ENCODE measurements around the gene PARD6B.
"Not testable (repeated sequence)": the region's sequence is repeated elsewhere in the genome, so short reads cannot be mapped to it uniquely, and the experiment has no call there.

The PARD6B gene

DNA sequence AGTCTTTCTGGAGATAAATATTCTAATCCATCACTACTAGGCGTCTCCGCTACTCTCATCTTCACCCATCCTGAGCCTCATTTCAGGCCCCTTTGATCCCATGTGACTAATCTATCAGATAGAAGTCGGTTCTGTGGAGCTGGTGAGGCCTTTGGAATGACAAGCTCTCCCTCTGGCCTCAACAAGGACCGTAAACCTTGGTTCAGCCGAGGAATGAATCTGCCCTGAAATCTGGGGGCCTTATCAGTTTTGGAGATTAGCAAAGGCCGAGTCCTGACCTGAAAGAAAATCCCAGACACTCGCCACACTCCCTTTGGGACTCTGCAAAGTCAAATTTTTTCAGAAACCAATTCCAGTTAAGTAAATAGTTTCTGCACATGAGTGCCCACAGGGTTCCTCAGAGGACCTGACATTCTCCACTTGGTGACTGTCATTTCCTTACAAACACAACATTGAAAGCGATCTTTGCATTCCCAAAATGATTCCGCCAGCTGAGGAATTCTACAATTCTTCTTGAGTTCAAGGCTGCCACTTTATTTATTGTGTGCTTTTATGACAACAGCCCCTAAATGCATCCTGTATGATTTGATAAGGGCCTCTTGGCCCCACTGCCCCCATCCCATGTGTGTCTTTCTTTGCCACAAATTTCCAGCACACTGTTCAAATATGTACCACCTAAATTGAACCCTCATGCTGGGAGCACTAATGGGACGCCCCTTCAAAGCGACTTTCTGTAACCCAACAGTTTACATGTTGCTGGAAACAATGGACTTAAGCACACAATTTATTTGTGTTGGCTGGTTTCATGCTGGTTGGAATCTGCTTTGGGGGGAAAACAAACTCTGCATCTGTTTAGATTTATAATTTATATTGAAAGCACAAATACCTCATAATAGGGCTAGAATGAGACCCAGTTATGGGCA is 30.1 kb upstream of the PARD6B start:
- in situ Hi-C loops (cut with MboI; ENCODE audit: low sequenced_read_pairs), result no loop called here

- in situ Hi-C loops (cut with MboI; ENCODE audit: low sequenced_read_pairs), result not testable (repeated sequence)
Measured at GRCh38 chr20:50703651-50704438, 27.5 kb upstream of the PARD6B start.

- in situ Hi-C loops (cut with MboI; ENCODE audit: low sequenced_read_pairs), result no loop called here
Measured at GRCh38 chr20:50704514-50704913, 26.9 kb upstream of the PARD6B start.

GRCh38 chr20:50704971-50705370 is 26.4 kb upstream of the PARD6B start:
- in situ Hi-C loops (cut with MboI; ENCODE audit: low sequenced_read_pairs), result no loop called here

DNA sequence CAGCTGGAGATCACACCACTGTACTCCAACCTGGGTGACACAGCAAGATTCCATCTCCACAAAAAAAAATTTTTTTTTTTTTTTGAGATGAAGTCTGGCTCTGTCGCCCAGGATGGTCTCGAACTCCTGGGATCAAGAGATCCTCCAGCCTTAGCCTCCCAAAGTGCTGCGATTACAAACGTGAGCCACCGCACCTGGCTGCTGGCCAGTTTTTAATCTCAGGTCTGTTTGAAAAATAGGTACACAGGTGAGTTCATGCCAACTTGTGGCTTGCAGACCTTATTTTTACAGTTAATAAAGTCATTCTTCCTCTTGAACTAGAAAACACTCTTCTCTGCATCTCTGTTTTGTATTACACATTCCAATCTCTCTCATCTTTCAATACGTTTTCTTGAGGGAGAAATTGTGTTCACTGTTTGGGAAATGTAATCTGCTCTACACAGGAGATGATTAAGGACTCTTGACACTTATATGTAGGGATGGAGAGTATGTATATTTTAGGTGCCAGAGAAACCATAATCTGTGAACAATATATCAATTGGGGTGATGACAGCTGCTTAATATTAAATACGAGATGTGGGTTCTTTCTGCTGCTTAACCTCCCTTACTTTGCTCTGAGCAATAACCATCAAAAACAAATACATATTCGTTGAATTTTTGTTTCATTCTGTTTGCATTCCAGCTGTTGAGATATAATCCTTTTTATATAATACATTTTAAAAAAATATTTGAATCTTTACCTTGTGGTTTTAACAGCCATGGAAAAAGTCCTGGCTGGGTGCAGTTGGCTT is 22.3 kb upstream of the PARD6B start:
- in situ Hi-C loops (cut with MboI; ENCODE audit: low sequenced_read_pairs), result no loop called here

DNA sequence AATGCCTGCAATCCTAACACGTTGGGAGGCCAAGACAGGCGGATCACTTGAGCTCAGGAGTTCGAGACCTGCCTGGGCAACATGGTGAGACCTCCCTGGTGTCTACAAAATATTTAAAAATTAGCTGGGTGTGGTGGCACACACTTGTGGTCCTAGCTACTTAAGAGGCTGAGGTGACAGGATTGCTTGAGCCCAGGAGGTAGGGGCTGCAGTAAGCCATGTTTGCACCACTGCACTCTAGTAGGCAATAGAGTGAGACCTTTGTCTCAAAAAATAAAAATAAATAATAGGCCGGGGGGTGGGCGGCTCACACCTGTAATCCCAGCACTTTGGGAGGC is 21.8 kb upstream of the PARD6B start:
- in situ Hi-C loops (cut with MboI; ENCODE audit: low sequenced_read_pairs), result no loop called here

DNA sequence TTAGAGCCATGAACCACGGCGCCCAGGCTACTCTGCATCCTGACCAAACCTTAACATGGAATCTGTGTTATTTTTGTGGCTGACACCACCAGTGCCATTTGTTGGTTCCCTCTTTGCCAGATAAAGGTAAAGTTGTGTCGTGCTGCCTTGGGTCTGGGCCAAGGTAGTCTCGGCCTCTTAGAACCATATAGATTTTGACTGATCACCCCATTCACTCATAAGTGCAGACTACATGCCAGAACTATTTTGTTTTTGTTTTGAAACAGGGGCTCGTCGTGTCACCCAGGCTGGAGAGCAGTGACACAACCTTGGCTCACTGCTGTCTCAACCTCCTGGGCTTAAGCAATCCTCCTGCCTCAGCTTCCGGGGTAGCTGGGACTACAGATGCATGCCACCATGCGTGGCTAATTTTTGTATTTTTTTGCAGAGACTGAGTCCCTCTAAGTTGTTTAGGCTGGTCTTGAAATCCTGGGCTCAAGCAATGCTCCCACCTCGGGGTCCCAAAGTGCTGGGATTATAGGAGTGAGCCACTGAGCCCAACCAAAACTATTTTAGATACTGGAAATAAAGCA is 20.8 kb upstream of the PARD6B start:
- in situ Hi-C loops (cut with MboI; ENCODE audit: low sequenced_read_pairs), result no loop called here

DNA sequence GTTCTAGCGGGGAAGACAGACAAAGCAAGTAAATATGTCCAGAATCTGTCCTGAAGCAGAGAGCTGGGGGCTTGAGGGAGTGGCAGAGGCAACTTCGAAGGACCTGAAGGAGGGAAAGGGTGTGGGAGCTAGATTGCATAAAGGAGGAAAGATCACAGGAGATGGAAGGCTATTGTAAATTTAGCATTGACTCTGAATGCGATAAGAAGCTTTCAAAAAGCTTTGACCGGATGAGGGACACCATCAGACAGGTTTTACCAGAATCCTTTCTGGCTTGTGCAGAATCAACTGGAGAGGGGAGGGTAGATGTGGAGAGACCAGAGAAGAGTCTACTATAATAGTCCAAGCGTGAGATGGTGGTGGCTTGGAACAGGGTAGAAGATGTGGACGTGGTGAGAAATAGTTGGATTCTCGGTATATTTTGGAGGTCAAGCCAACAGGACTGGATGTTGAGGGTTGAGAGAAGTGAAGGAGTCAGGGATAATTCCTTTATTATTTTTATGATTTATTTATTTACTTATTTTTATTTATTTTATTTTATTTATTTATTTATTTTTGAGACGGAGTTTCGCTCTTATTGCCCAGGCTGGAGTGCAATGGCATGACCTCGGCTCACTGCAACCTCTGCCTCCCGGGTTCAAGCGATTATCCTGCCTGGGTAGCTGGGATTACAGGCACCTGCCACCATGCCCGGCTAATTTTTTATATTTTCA is 20.1 kb upstream of the PARD6B start:
- in situ Hi-C loops (cut with MboI; ENCODE audit: low sequenced_read_pairs), result no loop called here

- in situ Hi-C loops (cut with MboI; ENCODE audit: low sequenced_read_pairs), result no loop called here
Measured at GRCh38 chr20:50712771-50713656, 18.4 kb upstream of the PARD6B start.

DNA sequence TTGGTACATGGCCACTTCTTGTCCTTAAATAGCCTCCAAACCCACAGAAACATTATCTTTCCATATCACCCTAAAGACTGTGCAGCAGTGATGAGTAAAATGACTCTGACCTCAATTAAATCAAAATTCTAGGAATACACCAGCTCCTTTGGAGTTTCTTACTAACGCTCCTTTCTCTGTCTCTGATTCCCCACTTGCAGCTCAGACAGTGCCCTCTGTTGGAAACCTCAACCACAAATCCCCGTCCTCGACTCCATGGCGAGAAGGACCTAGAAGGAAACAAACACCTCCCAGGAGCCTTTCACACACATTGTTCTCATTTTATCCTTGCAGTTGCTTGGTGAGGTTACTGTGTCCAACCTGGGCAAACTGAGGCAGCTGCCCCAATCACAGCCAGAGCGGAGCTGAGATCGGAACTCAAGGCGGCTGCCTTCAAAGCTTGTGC is 17.7 kb upstream of the PARD6B start:
- in situ Hi-C loops (cut with MboI; ENCODE audit: low sequenced_read_pairs), result no loop called here

- in situ Hi-C loops (cut with MboI; ENCODE audit: low sequenced_read_pairs), result not testable (repeated sequence)
Measured at GRCh38 chr20:50714426-50714825, 17.0 kb upstream of the PARD6B start.

- in situ Hi-C loops (cut with MboI; ENCODE audit: low sequenced_read_pairs), result no loop called here
Measured at GRCh38 chr20:50715694-50716093, 15.7 kb upstream of the PARD6B start.

GRCh38 chr20:50716518-50716917 is 14.9 kb upstream of the PARD6B start:
- in situ Hi-C loops (cut with MboI; ENCODE audit: low sequenced_read_pairs), result no loop called here

DNA sequence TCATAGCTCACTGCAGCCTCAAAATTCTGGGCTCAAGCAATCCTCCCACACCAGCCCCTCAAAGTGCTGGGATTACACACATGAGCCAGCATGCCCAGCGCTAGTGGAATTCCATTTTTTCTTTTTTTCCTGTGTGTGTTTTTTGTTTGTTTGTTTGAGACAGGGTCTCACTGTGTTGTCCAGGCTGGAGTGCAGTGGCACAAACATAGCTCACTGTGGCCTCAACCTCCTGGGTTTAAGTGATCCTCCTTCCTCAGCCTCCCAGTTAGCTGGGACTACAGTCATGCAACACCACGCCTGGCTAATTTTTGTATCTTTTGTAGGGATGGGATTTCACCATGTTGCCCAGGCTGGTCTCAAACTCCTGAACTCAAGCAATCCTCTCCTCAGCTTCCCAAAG is 14.1 kb upstream of the PARD6B start:
- in situ Hi-C loops (cut with MboI; ENCODE audit: low sequenced_read_pairs), result no loop called here

DNA sequence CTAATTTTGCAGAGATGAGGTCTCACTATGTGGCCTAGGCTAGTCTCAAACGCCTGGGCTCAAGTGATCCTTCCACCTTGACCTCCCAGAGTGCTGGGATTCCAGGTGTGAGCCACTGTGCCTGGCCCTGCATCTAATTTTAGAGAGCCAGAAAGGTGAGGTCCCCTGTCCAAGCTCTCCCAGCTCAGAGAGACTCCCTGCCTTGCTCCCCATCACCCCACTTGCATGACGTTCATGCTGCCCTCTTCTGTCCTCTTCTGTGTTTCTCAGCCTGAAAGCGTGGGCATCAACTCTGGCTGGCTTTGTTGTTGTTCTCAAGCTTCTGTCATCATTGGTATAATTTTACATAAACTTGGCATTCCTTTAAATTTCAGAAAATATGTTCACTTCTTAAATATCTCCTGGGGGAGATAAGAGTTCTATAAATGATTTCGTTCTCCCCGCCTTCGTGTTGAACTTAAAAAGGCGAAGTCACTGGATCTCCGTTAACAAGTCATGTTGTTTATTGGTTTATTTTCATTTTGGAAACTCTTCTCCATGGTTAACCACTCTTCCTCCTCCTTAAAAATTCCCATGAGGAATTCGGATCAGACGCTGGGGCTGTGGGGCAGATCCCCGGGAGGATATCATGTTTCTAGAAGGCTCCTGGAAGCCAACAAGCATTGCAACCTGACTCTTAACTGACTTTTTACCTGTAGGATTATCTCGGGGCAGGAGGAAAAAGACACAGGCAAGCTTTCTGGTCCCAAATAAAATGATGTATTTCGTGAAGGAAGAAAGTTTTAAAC is 13.2 kb upstream of the PARD6B start:
- in situ Hi-C loops (cut with MboI; ENCODE audit: low sequenced_read_pairs), result no loop called here

DNA sequence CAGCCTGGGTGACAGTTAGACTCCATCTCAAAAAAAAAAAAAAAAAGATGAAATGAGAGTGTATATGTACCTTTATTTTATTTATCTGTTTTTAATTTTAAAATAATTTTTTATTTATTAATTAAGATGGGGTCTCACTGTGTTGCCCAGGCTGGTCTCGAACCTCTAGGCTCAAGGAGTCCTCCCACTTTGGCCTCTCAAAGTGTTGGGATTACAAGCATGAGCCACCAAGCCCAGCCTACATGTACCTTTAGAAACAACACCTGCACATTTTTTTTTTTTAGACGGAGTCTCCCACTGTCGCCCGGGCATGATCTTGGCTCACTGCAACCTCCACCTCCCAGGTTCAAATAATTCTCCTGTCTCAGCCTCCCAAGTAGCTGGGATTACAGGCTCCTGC is 12.1 kb upstream of the PARD6B start:
- in situ Hi-C loops (cut with MboI; ENCODE audit: low sequenced_read_pairs), result no loop called here

GRCh38 chr20:50720026-50720425 is 11.4 kb upstream of the PARD6B start:
- in situ Hi-C loops (cut with MboI; ENCODE audit: low sequenced_read_pairs), result no loop called here

GRCh38 chr20:50720582-50720981 is 10.8 kb upstream of the PARD6B start:
- in situ Hi-C loops (cut with MboI; ENCODE audit: low sequenced_read_pairs), result no loop called here

- in situ Hi-C loops (cut with MboI; ENCODE audit: low sequenced_read_pairs), result no loop called here
Measured at GRCh38 chr20:50721881-50722281, 9.5 kb upstream of the PARD6B start.

All from hTERT RPE-1 (cell line).